H1 (cell line): ENCODE data around the gene TAF1D. TPM values are rescaled to one million over a fixed set of nuclear protein-coding genes. Genes with fewer than 3 reads are reported as not detected.

Experiments used
- CTCF ChIA-PET: fragments of 300-600 bp; sonication (Branson Sonifier 250); formaldehyde crosslinking; loops from one replicate; lab custom pipeline; 2021; ENCODE audit not compliant: partially characterized antibody; lab: Charles Lee
- POLR2A ChIA-PET: fragments of 300-600 bp; sonication (Branson Sonifier 250); formaldehyde crosslinking; loops from one replicate; lab custom pipeline; 2021; ENCODE audit warnings: inconsistent platforms; ENCODE audit not compliant: partially characterized antibody; lab: Charles Lee
- DNase-seq, 2 experiments: peaks; one replicate each; pipeline versions ENCODE4 v3.0.0 to v3.0.0-alpha.2; 2010 to 2022; ENCODE audit warnings: low spot score in 2 of 2, low read depth in 1 of 2, mixed read lengths in 1 of 2
- FAIRE-seq: peaks from 2 replicates; lab custom pipeline; 2011; peaks lifted over from hg19 to GRCh38; lab: Jason Lieb, UNC
- H2AFZ ChIP-seq: 2 replicates; pipeline ENCODE4 v1.8.1; 2012; ENCODE audit warnings: low read length, inconsistent platforms
- H2AK5ac ChIP-seq: 2 replicates; pipeline ENCODE4 v1.6.1; 2013; ENCODE audit warnings: low read depth, low read length
- H2BK120ac ChIP-seq: replicated peaks from 2 replicates; pipeline ENCODE3; 2013; ENCODE audit warnings: low read depth, low read length, inconsistent platforms
- H2BK12ac ChIP-seq: 2 replicates; pipeline ENCODE4 v1.6.1; 2013; ENCODE audit warnings: low read depth, low read length
- H2BK15ac ChIP-seq: 2 replicates; pipeline ENCODE4 v1.6.1; 2013; ENCODE audit warnings: low read length
- H2BK20ac ChIP-seq: 2 replicates; pipeline ENCODE4 v1.6.1; 2013; ENCODE audit warnings: low read length
- H2BK5ac ChIP-seq: 2 replicates; pipeline ENCODE4 v1.6.1; 2013; ENCODE audit warnings: low read depth, low read length
- H3K14ac ChIP-seq: 2 replicates; pipeline ENCODE4 v1.6.1; 2013; ENCODE audit warnings: inconsistent platforms; ENCODE audit not compliant: insufficient read length
- H3K18ac ChIP-seq: 2 replicates; pipeline ENCODE4 v1.6.1; 2013; ENCODE audit warnings: low read length; ENCODE audit errors: extremely low read depth
- H3K23ac ChIP-seq: 2 replicates; pipeline ENCODE4 v1.6.1; 2013; ENCODE audit warnings: inconsistent platforms; ENCODE audit not compliant: insufficient read length
- H3K23me2 ChIP-seq: 2 replicates; pipeline ENCODE4 v1.6.1; 2013; ENCODE audit warnings: low read depth, low read length
- H3K27ac ChIP-seq: 2 replicates; pipeline ENCODE4 v1.6.1; 2011; ENCODE audit warnings: low read depth, low read length, inconsistent platforms
- H3K27me3 ChIP-seq, 4 experiments: replicated peaks in 1 of 4; 1 replicate in 1 of 4; 2 replicates in 3 of 4; pipeline versions ENCODE4 v1.6.1 to v1.8.1; 2011 to 2013; ENCODE audit warnings: low read length in 3 of 4, mild to moderate bottlenecking in 3 of 4, inconsistent platforms in 2 of 4, mixed read lengths in 2 of 4, moderate library complexity in 1 of 4; ENCODE audit not compliant: control insufficient read depth in 3 of 4, insufficient read depth in 3 of 4; ENCODE audit errors: extremely low read depth in 1 of 4
- H3K36me3 ChIP-seq, 4 experiments: 2 replicates each; pipeline versions ENCODE4 v1.6.1 to v1.8.1; 2011 to 2013; ENCODE audit warnings: mild to moderate bottlenecking in 4 of 4, low read length in 3 of 4, moderate library complexity in 2 of 4, control low read depth in 1 of 4, inconsistent platforms in 1 of 4; ENCODE audit not compliant: insufficient read depth in 4 of 4, control insufficient read depth in 2 of 4
- H3K4ac ChIP-seq: replicated peaks from 2 replicates; pipeline ENCODE3; 2013; ENCODE audit warnings: low read length, low read depth, mixed read lengths, inconsistent platforms; ENCODE audit not compliant: insufficient read length
- H3K4me1 ChIP-seq, 4 experiments: replicated peaks in 1 of 4; 1 replicate in 1 of 4; 2 replicates in 3 of 4; pipeline versions ENCODE4 v1.6.1 to v1.8.1; 2011 to 2013; ENCODE audit warnings: low read length in 3 of 4, inconsistent platforms in 2 of 4, mixed read lengths in 1 of 4; ENCODE audit not compliant: insufficient read depth in 4 of 4, control insufficient read depth in 3 of 4
- H3K4me2 ChIP-seq, 2 experiments: 2 replicates each; pipeline versions ENCODE4 v1.6.1 to v1.8.1; 2011 to 2013; ENCODE audit warnings: low read depth in 2 of 2, low read length in 2 of 2, control low read depth in 1 of 2, inconsistent platforms in 1 of 2, mild to moderate bottlenecking in 1 of 2; ENCODE audit not compliant: insufficient read depth in 1 of 2
- H3K4me3 ChIP-seq, 4 experiments: fragments of 200-600, 300-600 bp in 1 of 4; sonication (generic), shearing (Covaris generic), sonication (Bioruptor Twin) in 1 of 4; 2 replicates each; pipeline versions ENCODE4 v1.5.1 to v1.8.1; 2011 to 2016; ENCODE audit warnings: low read length in 4 of 4, low read depth in 3 of 4, control low read depth in 2 of 4, inconsistent platforms in 2 of 4, mild to moderate bottlenecking in 2 of 4, mixed read lengths in 1 of 4, moderate library complexity in 1 of 4; ENCODE audit not compliant: insufficient read depth in 2 of 4; ENCODE audit errors: extremely low read depth in 1 of 4
- H3K56ac ChIP-seq: replicated peaks from 2 replicates; pipeline ENCODE3; 2013; ENCODE audit warnings: low read depth, mild to moderate bottlenecking, mixed read lengths, low read length, inconsistent platforms; ENCODE audit not compliant: insufficient read length
- H3K79me1 ChIP-seq: 2 replicates; pipeline ENCODE4 v1.6.1; 2013; ENCODE audit warnings: low read depth, low read length, control low read depth
- H3K79me2 ChIP-seq, 2 experiments: 2 replicates each; pipeline versions ENCODE4 v1.6.1 to v1.8.1; 2012 to 2013; ENCODE audit warnings: low read length in 2 of 2, mild to moderate bottlenecking in 2 of 2, inconsistent platforms in 1 of 2; ENCODE audit not compliant: insufficient read depth in 2 of 2, control insufficient read depth in 1 of 2
- H3K9ac ChIP-seq, 4 experiments: replicated peaks in 1 of 4; 1 replicate in 1 of 4; 2 replicates in 3 of 4; pipeline versions ENCODE4 v1.6.1 to v1.8.1; 2011 to 2013; ENCODE audit warnings: low read depth in 3 of 4, low read length in 3 of 4, control low read depth in 2 of 4, mild to moderate bottlenecking in 2 of 4, moderate library complexity in 2 of 4, inconsistent platforms in 1 of 4; ENCODE audit errors: extremely low read depth in 1 of 4
- H3K9me3 ChIP-seq, 2 experiments: 2 replicates each; pipeline versions ENCODE4 v1.6.1 to v1.8.1; 2012 to 2013; ENCODE audit warnings: mild to moderate bottlenecking in 2 of 2, moderate library complexity in 2 of 2, control low read depth in 1 of 2, inconsistent platforms in 1 of 2, low read depth in 1 of 2, low read length in 1 of 2, mixed read lengths in 1 of 2; ENCODE audit not compliant: insufficient read depth in 2 of 2
- H4K20me1 ChIP-seq, 2 experiments: replicated peaks in 1 of 2; 2 replicates each; pipeline versions ENCODE3 to v1.8.1; 2011 to 2013; ENCODE audit warnings: inconsistent platforms in 2 of 2, low read length in 2 of 2, mild to moderate bottlenecking in 1 of 2; ENCODE audit not compliant: insufficient read depth in 2 of 2, control insufficient read depth in 1 of 2
- H4K5ac ChIP-seq: 2 replicates; pipeline ENCODE4 v1.6.1; 2013; ENCODE audit warnings: low read length, low read depth, mixed read lengths, inconsistent platforms; ENCODE audit not compliant: insufficient read length
- H4K8ac ChIP-seq: 2 replicates; pipeline ENCODE4 v1.8.0; 2013; ENCODE audit warnings: mild to moderate bottlenecking, moderate library complexity, low read length, inconsistent platforms; ENCODE audit not compliant: insufficient read depth; ENCODE audit errors: extremely low read depth
- H4K91ac ChIP-seq: replicated peaks from 2 replicates; pipeline ENCODE3; 2013; ENCODE audit warnings: low read length, mixed read lengths, inconsistent platforms; ENCODE audit not compliant: insufficient read length
- BRCA1 ChIP-seq: IDR thresholded peaks from 2 replicates; pipeline ENCODE4 v1.6.1; 2012; ENCODE audit warnings: low read depth, low read length, improper control_type of control experiment
- CHD1 ChIP-seq: IDR thresholded peaks from 2 replicates; pipeline ENCODE4 v1.6.1; 2012; ENCODE audit warnings: low read depth, low read length, improper control_type of control experiment
- EGR1 ChIP-seq: IDR thresholded peaks from 2 replicates; pipeline ENCODE4 v1.6.1; 2011; ENCODE audit warnings: low read depth, low read length, borderline replicate concordance
- EZH2 ChIP-seq: fragments of 200-600 bp; sonication (generic); IDR thresholded peaks from 2 replicates; pipeline ENCODE4 v1.7.1; 2012; ENCODE audit warnings: low read depth, mild to moderate bottlenecking, moderate library complexity, low read length, inconsistent platforms; ENCODE audit not compliant: severe bottlenecking
- HDAC2 ChIP-seq, 2 experiments: fragments of 300-600 bp in 1 of 2; sonication (generic) in 1 of 2; IDR thresholded peaks; 2 replicates each; pipeline ENCODE4 v1.6.1; 2011 to 2012; ENCODE audit warnings: low read depth in 2 of 2, low read length in 2 of 2, mild to moderate bottlenecking in 2 of 2, moderate library complexity in 2 of 2, borderline replicate concordance in 1 of 2, inconsistent platforms in 1 of 2
- KDM1A ChIP-seq: fragments of 200-600, 300-600 bp; sonication (generic); IDR thresholded peaks from 2 replicates; pipeline ENCODE4 v1.7.1; 2016; ENCODE audit warnings: mild to moderate bottlenecking, low read length, borderline replicate concordance
- RFX5 ChIP-seq: IDR thresholded peaks from 2 replicates; pipeline ENCODE4 v1.6.1; 2011; ENCODE audit warnings: low read depth, low read length, improper control_type of control experiment, borderline replicate concordance
- SIN3A ChIP-seq, 2 experiments: IDR thresholded peaks in 1 of 2; conservative IDR thresholded peaks in 1 of 2; 2 replicates each; pipeline ENCODE4 v1.6.1; 2011 to 2012; ENCODE audit warnings: low read length in 2 of 2, improper control_type of control experiment in 1 of 2, low read depth in 1 of 2, mild to moderate bottlenecking in 1 of 2
- WGBS, 2 experiments: shearing (Covaris generic) in 1 of 2; methylation state at CpG; one replicate each; pipeline versions ENCODE4 v1.1.6 to v1.1.7; 2013 to 2015; ENCODE audit warnings: low lambda C conversion rate in 2 of 2, mixed read lengths in 2 of 2, inconsistent platforms in 1 of 2, low coverage in 1 of 2, missing lambda C conversion rate in 1 of 2; ENCODE audit not compliant: insufficient replicate concordance in 2 of 2, insufficient coverage in 1 of 2, insufficient read length in 1 of 2; ENCODE audit errors: extremely low coverage in 1 of 2, missing lambda C conversion rate in 1 of 2; 5-methylcytosine and 5-hydroxymethylcytosine counted together
- polyA plus RNA-seq, 7 experiments: library from polyadenylated mRNA; depleted of rRNA in 3 of 7; stranded (reverse) in 5 of 7; unstranded in 2 of 7; fragments of >200 nt in 5 of 7; fragments of 200-250 nt in 2 of 7; gene quantifications; 1 replicate in 5 of 7; 2 replicates in 1 of 7; 4 replicates in 1 of 7; pipeline versions ENCODE4 v1.2.1 to v1.2.3, GENCODE V29; 2011 to 2013; ENCODE audit warnings: missing spikeins in 2 of 7, mixed read lengths in 2 of 7
- total RNA-seq: library from RNA; stranded (reverse); fragmentation: NEBNext Ultra II Directional; extraction: Animal tissue kit (Norgen Biotek cat#: 25700); gene quantifications from 2 replicates; pipeline ENCODE4 v1.2.1, GENCODE V29; 2021

The TAF1D gene
- total and polyA plus RNA-seq, 2 of the 8 experiments (the other 6 are each of a cell fraction or from before 2014, with no cell fraction given), result 64.7 to 212 TPM

GRCh38 chr11:93719310-93719709 lies 22.0 kb downstream of the TAF1D start:
- ChIA-PET CTCF (interaction anchor here (0.6 kb wide), 1 partner anchor 22 kb away, joined by 3 read pairs; the partner anchor contains the start of gene C11orf54), POLR2A (interaction anchor here (21.2 kb wide), 1 partner anchor 17 kb away, joined by 495 read pairs; the partner anchor contains the start of genes C11orf54 and TAF1D)
- Histone ChIP-seq H3K27ac (no peak overlapping the region), H3K79me2 (no peaks in the 10 kb centered on the region), H3K4ac (no peak overlapping the region), H4K91ac (no peak overlapping the region), H3K23me2 (no peaks in the 10 kb centered on the region), H3K36me3 (peaks cover 2 to 25% (median 12%) of the 10 kb centered on the region in 4 experiments; a peak in 5 of 8 replicates), H3K18ac (no peak overlapping the region), H2BK5ac (no peak overlapping the region), H4K20me1 (no peaks in the 10 kb centered on the region), H3K79me1 (no peaks in the 10 kb centered on the region), H2BK120ac (no peak overlapping the region), H2AFZ (no peak overlapping the region), H3K23ac (no peak overlapping the region), H3K9ac (no peak overlapping the region), H3K14ac (no peak overlapping the region), H3K27me3 (no peaks in the 10 kb centered on the region), H3K56ac (no peak overlapping the region), H2AK5ac (no peak overlapping the region), H3K4me1 (peaks cover 0 to 9% (median 5%) of the 10 kb centered on the region in 4 experiments; a peak in 5 of 7 replicates), H4K5ac (no peak overlapping the region), H3K4me2 (no peak overlapping the region), H2BK12ac (no peak overlapping the region), H2BK20ac (no peak overlapping the region), H4K8ac (no peak overlapping the region), H2BK15ac (no peak overlapping the region), H3K4me3 (no peak overlapping the region), H3K9me3 (no peaks in the 10 kb centered on the region)
- no peak for FAIRE-seq
- no peak for DNase-seq
- 89% methylated on average over 4 of the region's 4 CpGs; no CpG with 5 or more reads in 1 of the 2 experiments for WGBS, 2 experiments
- TF ChIP-seq RFX5, result no peak
- TF ChIP-seq EZH2, result no peak
- no peak for TF ChIP-seq SIN3A (conservative IDR thresholded peaks at IDR 0.05 in 1 of 2, IDR thresholded peaks at IDR 0.05 in 1 of 2; ENCODE audit: low read depth in 1 of 2, low read length in 2 of 2)
- no peak for TF ChIP-seq BRCA1
- TF ChIP-seq EGR1, result no peak
- no peak for TF ChIP-seq KDM1A
- TF ChIP-seq CHD1, result no peak
- TF ChIP-seq HDAC2 (IDR thresholded peaks at IDR 0.05; ENCODE audit: borderline replicate concordance in 1 of 2, low read depth in 2 of 2, low read length in 2 of 2), result no peak
